Endothelial cell of umbilical vein (primary cell): Measurements from ENCODE around the gene RAI1.
A peak's percentile ranks its signal among the peaks of the same experiment; 100 is the strongest.

Source experiments
- CTCF ChIP-seq, 2 donors: IDR thresholded peaks; 1 replicate in 1 of 2; 2 replicates in 1 of 2; pipeline ENCODE4 v1.5.1; 2011; ENCODE audit warnings: low read length in 2 of 2, mild to moderate bottlenecking in 2 of 2, moderate library complexity in 2 of 2, control low read depth in 1 of 2, inconsistent platforms in 1 of 2, low read depth in 1 of 2; ENCODE audit not compliant: insufficient read depth in 1 of 2; ENCODE audit errors: extremely low read depth in 1 of 2
- POLR2A ChIP-seq: IDR thresholded peaks from 2 replicates; pipeline ENCODE4 v1.6.1; 2012; ENCODE audit warnings: low read depth, mild to moderate bottlenecking, control low read depth, low read length
- POLR2AphosphoS5 ChIP-seq: IDR thresholded peaks from 2 replicates; pipeline ENCODE4 v1.6.1; 2012; ENCODE audit warnings: low read depth, mild to moderate bottlenecking, control low read depth, low read length, moderate library complexity; ENCODE audit not compliant: insufficient read depth

GRCh38 chr17:17849845-17850373, 168.7 kb downstream of the RAI1 start:
- TF ChIP-seq POLR2A: no peak
- peak; percentile 23 to 38 for TF ChIP-seq CTCF (IDR thresholded peaks at IDR 0.05; ENCODE audit: extremely low read depth in 1 of 2, insufficient read depth in 1 of 2, low read depth in 1 of 2, low read length in 2 of 2)
- TF ChIP-seq POLR2AphosphoS5: no peak
